Liver (tissue), 9 donors: ENCODE results near the gene ALG12. TPM values are rescaled to one million over a fixed set of nuclear protein-coding genes. Genes with fewer than 3 reads are reported as not detected.

ENCODE experiments used
- DNase-seq: peaks from one replicate; pipeline ENCODE4 v3.0.0-alpha.2; 2017; ENCODE audit warnings: low spot score
- H3K27ac ChIP-seq, 2 donors: one replicate each; pipeline ENCODE4 v1.7.0; 2013; ENCODE audit warnings: inconsistent platforms in 2 of 2, low read length in 2 of 2, control low read depth in 1 of 2, low read depth in 1 of 2, mild to moderate bottlenecking in 1 of 2
- H3K27me3 ChIP-seq, 4 donors: one replicate each; pipeline versions ENCODE4 v1.6.1 to v1.7.0; 2013; ENCODE audit warnings: low read length in 3 of 4, inconsistent platforms in 1 of 4, mild to moderate bottlenecking in 1 of 4, moderate library complexity in 1 of 4; ENCODE audit not compliant: control insufficient read depth in 4 of 4, insufficient read depth in 4 of 4
- H3K36me3 ChIP-seq, 4 donors: one replicate each; pipeline versions ENCODE4 v1.6.1 to v1.7.0; 2013; ENCODE audit warnings: low read length in 3 of 4, mild to moderate bottlenecking in 3 of 4, low read depth in 1 of 4, moderate library complexity in 1 of 4; ENCODE audit not compliant: control insufficient read depth in 4 of 4, insufficient read depth in 3 of 4
- H3K4me1 ChIP-seq, 4 donors: one replicate each; pipeline versions ENCODE4 v1.6.1 to v1.7.0; 2013; ENCODE audit warnings: low read length in 3 of 4, mild to moderate bottlenecking in 3 of 4, moderate library complexity in 1 of 4; ENCODE audit not compliant: control insufficient read depth in 4 of 4, insufficient read depth in 4 of 4
- H3K4me3 ChIP-seq, 3 donors: one replicate each; pipeline versions ENCODE4 v1.6.1 to v1.7.0; 2013; ENCODE audit warnings: low read length in 3 of 3, control low read depth in 1 of 3, low read depth in 1 of 3, mild to moderate bottlenecking in 1 of 3
- H3K9ac ChIP-seq, 2 donors: one replicate each; pipeline ENCODE4 v1.7.0; 2013; ENCODE audit warnings: low read length in 2 of 2, mild to moderate bottlenecking in 2 of 2, moderate library complexity in 2 of 2, control low read depth in 1 of 2, low read depth in 1 of 2
- H3K9me3 ChIP-seq, 4 donors: one replicate each; pipeline versions ENCODE4 v1.6.1 to v1.7.0; 2013; ENCODE audit warnings: low read length in 3 of 4; ENCODE audit not compliant: control insufficient read depth in 4 of 4
- FOXA2 ChIP-seq: IDR thresholded peaks from 2 replicates; pipeline ENCODE4 v1.6.1; 2016; ENCODE audit warnings: antibody characterized with exemption
- GABPA ChIP-seq, 2 donors: IDR thresholded peaks in 1 of 2; conservative IDR thresholded peaks in 1 of 2; 2 replicates each; pipeline ENCODE4 v1.6.1; 2016; ENCODE audit warnings: antibody characterized with exemption in 2 of 2, mild to moderate bottlenecking in 1 of 2, moderate library complexity in 1 of 2
- HNF4G ChIP-seq: IDR thresholded peaks from 2 replicates; pipeline ENCODE4 v1.6.1; 2016; ENCODE audit warnings: antibody characterized with exemption
- JUND ChIP-seq, 2 donors: IDR thresholded peaks; 2 replicates each; pipeline ENCODE4 v1.6.1; 2016; ENCODE audit warnings: antibody characterized with exemption in 2 of 2
- NR2F2 ChIP-seq: IDR thresholded peaks from 2 replicates; pipeline ENCODE4 v1.6.1; 2016; ENCODE audit warnings: antibody characterized with exemption
- RAD21 ChIP-seq, 2 donors: IDR thresholded peaks; 2 replicates each; pipeline ENCODE4 v1.6.1; 2016; ENCODE audit warnings: antibody characterized with exemption in 2 of 2, mild to moderate bottlenecking in 2 of 2
- TAF1 ChIP-seq: conservative IDR thresholded peaks from 2 replicates; pipeline ENCODE4 v1.6.1; 2016; ENCODE audit warnings: antibody characterized with exemption, mild to moderate bottlenecking
- YY1 ChIP-seq: IDR thresholded peaks from 2 replicates; pipeline ENCODE4 v1.6.1; 2016; ENCODE audit warnings: antibody characterized with exemption, mild to moderate bottlenecking
- whole genome bisulfite sequencing: extraction: QIAGEN DNeasy Blood & Tissue Kit; methylation state at CpG from one replicate; pipeline ENCODE4 v1.1.7; 2013; 5-methylcytosine and 5-hydroxymethylcytosine counted together
- polyA plus RNA-seq, 2 donors: library from polyadenylated mRNA; stranded (reverse) in 1 of 2; unstranded in 1 of 2; fragments of 200-250 nt in 1 of 2; fragments of >200 nt in 1 of 2; fragmentation: Nextera tagmentation in 1 of 2; extraction: Ambion mirVana in 1 of 2; gene quantifications; one replicate each; pipeline versions ENCODE4 v1.2.1 to v1.2.3, GENCODE V29; 2013 to 2015
- total RNA-seq, 2 donors: library from RNA; depleted of rRNA; stranded (reverse); fragments of >200 nt; gene quantifications; one replicate each; pipeline ENCODE4 v1.2.3, GENCODE V29; 2014
- TF ChIP-seq, protein P1 (sequence below): IDR thresholded peaks from 2 replicates; pipeline ENCODE4 v1.6.1; 2016; ENCODE audit warnings: antibody characterized with exemption
- TF ChIP-seq, protein P2 (sequence below): IDR thresholded peaks from 2 replicates; pipeline ENCODE4 v1.6.1; 2016; ENCODE audit warnings: antibody characterized with exemption
- TF ChIP-seq, protein P3 (sequence below): IDR thresholded peaks from 2 replicates; pipeline ENCODE4 v1.6.1; 2016; ENCODE audit warnings: antibody characterized with exemption, mild to moderate bottlenecking
- TF ChIP-seq, protein P4 (sequence below): IDR thresholded peaks from 2 replicates; pipeline ENCODE4 v1.6.1; 2016; ENCODE audit warnings: antibody characterized with exemption
- TF ChIP-seq, protein P5 (sequence below): fragments of 150-350 bp; IDR thresholded peaks from 2 replicates; pipeline ENCODE4 v1.5.1; 2017; ENCODE audit warnings: improper control_type of control experiment, low read depth, low read length; ENCODE audit not compliant: missing input control
- donor health status: healthy.
- donor health status: healthy.
- donor health status: healthy.
- donor health status: healthy.
- donor health status: healthy.

ALG12 gene
- total and polyA plus RNA-seq, 4 donors: 10.4 to 20.2 (median 14.0) TPM

DNA sequence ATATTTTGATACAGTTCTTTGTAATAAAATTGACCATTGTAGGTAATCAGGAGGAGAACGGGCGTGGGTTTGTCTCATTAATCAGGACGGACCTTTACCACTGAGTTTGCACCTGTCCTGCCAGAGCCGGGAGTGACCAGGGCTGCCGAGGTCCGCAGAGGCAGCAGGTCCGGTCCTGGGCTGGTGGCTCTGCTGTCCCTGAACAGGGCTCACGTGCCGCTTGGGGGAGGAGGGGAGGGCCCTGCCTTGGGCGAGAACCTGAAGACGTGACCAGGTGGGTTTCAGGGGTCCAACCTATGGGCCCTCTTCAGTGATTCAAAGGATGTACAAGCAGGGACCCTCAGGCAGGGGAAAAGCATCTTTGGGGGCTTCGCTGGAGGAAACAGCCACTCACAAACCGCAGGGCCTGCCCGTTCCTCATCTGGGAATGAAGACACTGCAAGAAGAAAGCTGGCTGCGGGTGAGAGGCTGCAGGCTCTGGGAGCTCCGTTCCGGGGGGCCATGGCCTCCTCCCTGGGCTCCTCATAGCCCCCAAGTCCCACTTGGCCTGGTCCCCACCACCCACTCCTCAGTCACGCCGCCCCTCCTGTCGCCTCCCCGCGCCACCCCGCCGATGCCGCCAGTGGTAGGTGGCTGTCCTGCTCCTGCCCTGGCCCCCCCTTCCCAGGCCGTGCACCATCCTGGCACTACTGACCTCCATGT lies 9.4 kb upstream of the ALG12 start:
- H3K36me3 ChIP-seq: peaks cover 0 to 17% (median 10%) of the 10 kb centered on the region in 4 donors

DNA sequence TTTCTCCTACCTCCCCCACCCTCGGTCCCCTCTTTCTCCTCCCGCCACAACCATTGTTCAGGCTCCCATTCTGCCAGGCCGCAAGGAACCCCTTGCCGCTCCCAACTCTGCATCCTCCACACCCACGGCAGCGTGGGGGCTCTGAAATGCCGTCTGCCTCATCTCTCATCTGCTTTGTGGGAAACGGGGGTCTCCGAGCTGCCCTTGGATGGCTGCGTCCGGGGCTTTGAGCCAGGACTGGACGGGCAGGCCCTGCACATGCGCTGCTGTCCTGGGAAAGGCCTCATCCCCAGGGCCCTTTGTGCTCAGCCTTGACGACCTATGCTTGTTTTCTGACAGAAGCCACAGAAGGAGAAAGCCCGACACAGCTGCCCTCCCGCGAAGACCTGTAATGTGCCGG lies 8.7 kb upstream of the ALG12 start:
- DNase-seq: no peak
- peaks cover 0 to 17% (median 12%) of the 10 kb centered on the region in 4 donors for H3K36me3 ChIP-seq
- H3K9ac ChIP-seq: no peak overlapping the region
- H3K9me3 ChIP-seq: no peaks in the 10 kb centered on the region
- peaks cover 3 to 12% (median 5%) of the 10 kb centered on the region in 4 donors for H3K4me1 ChIP-seq
- H3K4me3 ChIP-seq: no peak overlapping the region
- 90% methylated on average over 18 of the region's 18 CpGs for WGBS
- H3K27me3 ChIP-seq: no peaks in the 10 kb centered on the region
- no peak overlapping the region for H3K27ac ChIP-seq
- TF ChIP-seq JUND (IDR thresholded peaks at IDR 0.05): no peak
- no peak for TF ChIP-seq RAD21 (IDR thresholded peaks at IDR 0.05)
- TF ChIP-seq, protein P1, sequence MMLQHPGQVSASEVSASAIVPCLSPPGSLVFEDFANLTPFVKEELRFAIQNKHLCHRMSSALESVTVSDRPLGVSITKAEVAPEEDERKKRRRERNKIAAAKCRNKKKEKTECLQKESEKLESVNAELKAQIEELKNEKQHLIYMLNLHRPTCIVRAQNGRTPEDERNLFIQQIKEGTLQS: no peak
- TF ChIP-seq, protein P2, sequence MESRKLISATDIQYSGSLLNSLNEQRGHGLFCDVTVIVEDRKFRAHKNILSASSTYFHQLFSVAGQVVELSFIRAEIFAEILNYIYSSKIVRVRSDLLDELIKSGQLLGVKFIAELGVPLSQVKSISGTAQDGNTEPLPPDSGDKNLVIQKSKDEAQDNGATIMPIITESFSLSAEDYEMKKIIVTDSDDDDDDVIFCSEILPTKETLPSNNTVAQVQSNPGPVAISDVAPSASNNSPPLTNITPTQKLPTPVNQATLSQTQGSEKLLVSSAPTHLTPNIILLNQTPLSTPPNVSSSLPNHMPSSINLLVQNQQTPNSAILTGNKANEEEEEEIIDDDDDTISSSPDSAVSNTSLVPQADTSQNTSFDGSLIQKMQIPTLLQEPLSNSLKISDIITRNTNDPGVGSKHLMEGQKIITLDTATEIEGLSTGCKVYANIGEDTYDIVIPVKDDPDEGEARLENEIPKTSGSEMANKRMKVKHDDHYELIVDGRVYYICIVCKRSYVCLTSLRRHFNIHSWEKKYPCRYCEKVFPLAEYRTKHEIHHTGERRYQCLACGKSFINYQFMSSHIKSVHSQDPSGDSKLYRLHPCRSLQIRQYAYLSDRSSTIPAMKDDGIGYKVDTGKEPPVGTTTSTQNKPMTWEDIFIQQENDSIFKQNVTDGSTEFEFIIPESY: no peak
- TF ChIP-seq, protein P3, sequence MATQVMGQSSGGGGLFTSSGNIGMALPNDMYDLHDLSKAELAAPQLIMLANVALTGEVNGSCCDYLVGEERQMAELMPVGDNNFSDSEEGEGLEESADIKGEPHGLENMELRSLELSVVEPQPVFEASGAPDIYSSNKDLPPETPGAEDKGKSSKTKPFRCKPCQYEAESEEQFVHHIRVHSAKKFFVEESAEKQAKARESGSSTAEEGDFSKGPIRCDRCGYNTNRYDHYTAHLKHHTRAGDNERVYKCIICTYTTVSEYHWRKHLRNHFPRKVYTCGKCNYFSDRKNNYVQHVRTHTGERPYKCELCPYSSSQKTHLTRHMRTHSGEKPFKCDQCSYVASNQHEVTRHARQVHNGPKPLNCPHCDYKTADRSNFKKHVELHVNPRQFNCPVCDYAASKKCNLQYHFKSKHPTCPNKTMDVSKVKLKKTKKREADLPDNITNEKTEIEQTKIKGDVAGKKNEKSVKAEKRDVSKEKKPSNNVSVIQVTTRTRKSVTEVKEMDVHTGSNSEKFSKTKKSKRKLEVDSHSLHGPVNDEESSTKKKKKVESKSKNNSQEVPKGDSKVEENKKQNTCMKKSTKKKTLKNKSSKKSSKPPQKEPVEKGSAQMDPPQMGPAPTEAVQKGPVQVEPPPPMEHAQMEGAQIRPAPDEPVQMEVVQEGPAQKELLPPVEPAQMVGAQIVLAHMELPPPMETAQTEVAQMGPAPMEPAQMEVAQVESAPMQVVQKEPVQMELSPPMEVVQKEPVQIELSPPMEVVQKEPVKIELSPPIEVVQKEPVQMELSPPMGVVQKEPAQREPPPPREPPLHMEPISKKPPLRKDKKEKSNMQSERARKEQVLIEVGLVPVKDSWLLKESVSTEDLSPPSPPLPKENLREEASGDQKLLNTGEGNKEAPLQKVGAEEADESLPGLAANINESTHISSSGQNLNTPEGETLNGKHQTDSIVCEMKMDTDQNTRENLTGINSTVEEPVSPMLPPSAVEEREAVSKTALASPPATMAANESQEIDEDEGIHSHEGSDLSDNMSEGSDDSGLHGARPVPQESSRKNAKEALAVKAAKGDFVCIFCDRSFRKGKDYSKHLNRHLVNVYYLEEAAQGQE: no peak
- TF ChIP-seq YY1: no peak

More for the DNA sequence above, 9.4 kb upstream of the ALG12 start:
- Histone ChIP-seq H3K4me1 (peaks cover 3 to 12% (median 5%) of the 10 kb centered on the region in 4 donors), H3K4me3 (no peak overlapping the region), H3K27ac (no peak overlapping the region), H3K9me3 (no peaks in the 10 kb centered on the region), H3K27me3 (no peaks in the 10 kb centered on the region), H3K9ac (no peak overlapping the region)
- WGBS: 91% methylated on average over 26 of the region's 26 CpGs
- no peak for DNase-seq
- TF ChIP-seq, protein P4, sequence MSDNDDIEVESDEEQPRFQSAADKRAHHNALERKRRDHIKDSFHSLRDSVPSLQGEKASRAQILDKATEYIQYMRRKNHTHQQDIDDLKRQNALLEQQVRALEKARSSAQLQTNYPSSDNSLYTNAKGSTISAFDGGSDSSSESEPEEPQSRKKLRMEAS: no peak
- TF ChIP-seq HNF4G (no peak), RAD21 (IDR thresholded peaks at IDR 0.05) (no peak), GABPA (IDR thresholded peaks at IDR 0.05 in 1 of 2, conservative IDR thresholded peaks at IDR 0.05 in 1 of 2) (no peak), TAF1 (no peak), FOXA2 (no peak), NR2F2 (no peak), YY1 (no peak)
- TF ChIP-seq, protein P3: no peak
- TF ChIP-seq, protein P2: no peak
- TF ChIP-seq, protein P5, sequence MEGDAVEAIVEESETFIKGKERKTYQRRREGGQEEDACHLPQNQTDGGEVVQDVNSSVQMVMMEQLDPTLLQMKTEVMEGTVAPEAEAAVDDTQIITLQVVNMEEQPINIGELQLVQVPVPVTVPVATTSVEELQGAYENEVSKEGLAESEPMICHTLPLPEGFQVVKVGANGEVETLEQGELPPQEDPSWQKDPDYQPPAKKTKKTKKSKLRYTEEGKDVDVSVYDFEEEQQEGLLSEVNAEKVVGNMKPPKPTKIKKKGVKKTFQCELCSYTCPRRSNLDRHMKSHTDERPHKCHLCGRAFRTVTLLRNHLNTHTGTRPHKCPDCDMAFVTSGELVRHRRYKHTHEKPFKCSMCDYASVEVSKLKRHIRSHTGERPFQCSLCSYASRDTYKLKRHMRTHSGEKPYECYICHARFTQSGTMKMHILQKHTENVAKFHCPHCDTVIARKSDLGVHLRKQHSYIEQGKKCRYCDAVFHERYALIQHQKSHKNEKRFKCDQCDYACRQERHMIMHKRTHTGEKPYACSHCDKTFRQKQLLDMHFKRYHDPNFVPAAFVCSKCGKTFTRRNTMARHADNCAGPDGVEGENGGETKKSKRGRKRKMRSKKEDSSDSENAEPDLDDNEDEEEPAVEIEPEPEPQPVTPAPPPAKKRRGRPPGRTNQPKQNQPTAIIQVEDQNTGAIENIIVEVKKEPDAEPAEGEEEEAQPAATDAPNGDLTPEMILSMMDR: no peak
